Glomerular endothelial cell (primary cell): ENCODE results near the gene SLC2A1. TPM values are rescaled to one million over a fixed set of nuclear protein-coding genes. Genes with fewer than 3 reads are reported as not detected.
A peak's percentile ranks its signal among the peaks of the same experiment; 100 is the strongest.
"Not testable (repeated sequence)": the region's sequence is repeated elsewhere in the genome, so short reads cannot be mapped to it uniquely, and the experiment has no call there.

Source experiments
- DNase-seq: peaks from one replicate; pipeline ENCODE4 v3.0.0-alpha.2; 2011; ENCODE audit warnings: low read depth, low spot score; ENCODE audit errors: extremely low read depth
- total RNA-seq: library from RNA; depleted of rRNA; stranded (reverse); fragments of >200 nt; gene quantifications from 2 replicates; pipeline ENCODE4 v1.2.3, GENCODE V29; 2015

The SLC2A1 gene
- total RNA-seq, 1 donor from 2014 or later: 126 TPM

- DNase-seq: peak; percentile 60
These were observed 45.1 kb downstream of the SLC2A1 start for GRCh38 chr1:42913426-42914091.

- no peak for DNase-seq
These were observed 47.7 kb downstream of the SLC2A1 start for GRCh38 chr1:42910985-42911384.

GRCh38 chr1:42908046-42908445 is 50.6 kb downstream of the SLC2A1 start:
- no peak for DNase-seq

GRCh38 chr1:42904434-42904833 is 54.2 kb downstream of the SLC2A1 start:
- no peak for DNase-seq

- not testable (repeated sequence) for DNase-seq
These were observed 58.7 kb downstream of the SLC2A1 start for GRCh38 chr1:42899960-42900359.

GRCh38 chr1:42891465-42892138 is 67.1 kb downstream of the SLC2A1 start:
- DNase-seq: no peak

- no peak for DNase-seq
These were observed 69.4 kb downstream of the SLC2A1 start for GRCh38 chr1:42889264-42889663.

- no peak for DNase-seq
These were observed 70.5 kb downstream of the SLC2A1 start for GRCh38 chr1:42888013-42888633.

GRCh38 chr1:42887366-42887765 is 71.3 kb downstream of the SLC2A1 start:
- DNase-seq: no peak

- no peak for DNase-seq
These were observed 71.9 kb downstream of the SLC2A1 start for GRCh38 chr1:42886800-42887199.

- no peak for DNase-seq
These were observed 72.5 kb downstream of the SLC2A1 start for GRCh38 chr1:42886046-42886739.

- DNase-seq: no peak
These were observed 78.3 kb downstream of the SLC2A1 start for GRCh38 chr1:42880384-42880783.

- DNase-seq: no peak
These were observed 81.3 kb downstream of the SLC2A1 start for GRCh38 chr1:42877380-42877779.

- DNase-seq: no peak
These were observed 82.7 kb downstream of the SLC2A1 start for GRCh38 chr1:42876009-42876408.

Other genes with a start within 250 kb of the SLC2A1 start
- gene CLDN19, start 218.6 kb downstream of the SLC2A1 start, total RNA-seq: not detected in 2 replicates
- gene P3H1, start 191.8 kb downstream of the SLC2A1 start, total RNA-seq: 120 and 202 TPM in 2 replicates
- 5.3 and 11.6 TPM in 2 replicates for gene C1orf50, start 191.6 kb downstream of the SLC2A1 start, total RNA-seq
- gene TMEM269, start 173.9 kb downstream of the SLC2A1 start, total RNA-seq: not detected in 2 replicates
- 5.1 and 9.2 TPM in 2 replicates for gene ERMAP, start 141.7 kb downstream of the SLC2A1 start, total RNA-seq
- 15.5 and 22.4 TPM in 2 replicates for gene SVBP, start 141.5 kb downstream of the SLC2A1 start, total RNA-seq
- gene ZNF691, start 112.3 kb downstream of the SLC2A1 start, total RNA-seq: 8.5 and 9.0 TPM in 2 replicates
- gene EBNA1BP2, start 213.4 kb upstream of the SLC2A1 start, total RNA-seq: 91.4 and 93.0 TPM in 2 replicates
- gene CFAP57, start 213.5 kb upstream of the SLC2A1 start, total RNA-seq: 0.23 and 0.29 TPM in 2 replicates